ENCODE data around the gene MICAL2. TPM values are rescaled to one million over a fixed set of nuclear protein-coding genes. Genes with fewer than 3 reads are reported as not detected.

The MICAL2 gene
- total RNA-seq, 1 experiment from 2014 or later, result 151 TPM

GRCh38 chr11:12114193-12115033 lies 4.0 kb downstream of the MICAL2 start:
- H3K4me3 Mint-ChIP-seq (ENCODE audit: unreplicated experiment), result no peak overlapping the region
- no peaks in the 10 kb centered on the region for H3K27me3 Mint-ChIP-seq (ENCODE audit: insufficient read depth, unreplicated experiment)
- no peak for TF ChIP-seq CTCF (IDR thresholded peaks at IDR 0.05; ENCODE audit: unreplicated experiment)
- no peak for DNase-seq (ENCODE audit: unreplicated experiment)
- H3K4me1 Mint-ChIP-seq (ENCODE audit: insufficient read depth, unreplicated experiment), result peaks cover 34% of the 10 kb centered on the region
- H3K9me3 Mint-ChIP-seq (ENCODE audit: unreplicated experiment), result no peaks in the 10 kb centered on the region
- no peak overlapping the region for H3K27ac Mint-ChIP-seq (ENCODE audit: low read depth, unreplicated experiment)
- peaks cover 17% of the 10 kb centered on the region for H3K36me3 Mint-ChIP-seq (ENCODE audit: insufficient read depth, unreplicated experiment)
- CTCF ChIA-PET, result no interaction called here
- intact Hi-C loops (cut with micrococcal nuclease), result loop anchor here (5.0 kb wide), 1 partner anchor 182 kb away; no protein-coding TSS in a partner anchor
- BruUV-seq (replicated peaks), result no TSS peak
- POLR2A ChIA-PET, result interaction anchor here (0.9 to 7.2 kb wide), 2 partner anchors 10 to 48 kb away, joined by 4 to 79 read pairs; no protein-coding TSS in a partner anchor

- intact Hi-C loops (cut with micrococcal nuclease), result no loop called here
- no peak overlapping the region for H3K27ac Mint-ChIP-seq (ENCODE audit: low read depth, unreplicated experiment)
- POLR2A ChIA-PET, result interaction anchor here (0.7 to 0.8 kb wide), 2 partner anchors 37 to 866 kb away, joined by 3 read pairs; no protein-coding TSS in a partner anchor
Observed at GRCh38 chr11:12116425-12117032, 6.1 kb downstream of the MICAL2 start.

GRCh38 chr11:12117200-12117599 lies 6.8 kb downstream of the MICAL2 start:
- H3K4me3 Mint-ChIP-seq (ENCODE audit: unreplicated experiment), result no peak overlapping the region
- H3K9me3 Mint-ChIP-seq (ENCODE audit: unreplicated experiment), result no peaks in the 10 kb centered on the region
- TF ChIP-seq CTCF (IDR thresholded peaks at IDR 0.05; ENCODE audit: unreplicated experiment), result no peak
- H3K4me1 Mint-ChIP-seq (ENCODE audit: insufficient read depth, unreplicated experiment), result peaks cover 35% of the 10 kb centered on the region
- BruUV-seq (replicated peaks), result no TSS peak
- peaks cover 29% of the 10 kb centered on the region for H3K36me3 Mint-ChIP-seq (ENCODE audit: insufficient read depth, unreplicated experiment)
- no peak overlapping the region for H3K27ac Mint-ChIP-seq (ENCODE audit: low read depth, unreplicated experiment)
- intact Hi-C loops (cut with micrococcal nuclease), result no loop called here
- ChIA-PET POLR2A (interaction anchor here (0.6 to 1.2 kb wide), 4 partner anchors 51 to 866 kb away, joined by 3 to 4 read pairs (median 3); no protein-coding TSS in a partner anchor), CTCF (interaction anchor here (0.6 to 1.3 kb wide), 4 partner anchors 19 to 164 kb away, joined by 3 to 4 read pairs (median 4); no protein-coding TSS in a partner anchor)
- no peak for DNase-seq (ENCODE audit: unreplicated experiment)
- H3K27me3 Mint-ChIP-seq (ENCODE audit: insufficient read depth, unreplicated experiment), result no peaks in the 10 kb centered on the region

More at GRCh38 chr11:12116425-12117032, 6.1 kb downstream of the MICAL2 start:
- no peak for DNase-seq (ENCODE audit: unreplicated experiment)
- Mint-ChIP-seq H3K4me1 (ENCODE audit: insufficient read depth, unreplicated experiment) (peaks cover 34% of the 10 kb centered on the region), H3K4me3 (ENCODE audit: unreplicated experiment) (no peak overlapping the region), H3K27me3 (ENCODE audit: insufficient read depth, unreplicated experiment) (no peaks in the 10 kb centered on the region), H3K9me3 (ENCODE audit: unreplicated experiment) (no peaks in the 10 kb centered on the region), H3K36me3 (ENCODE audit: insufficient read depth, unreplicated experiment) (peaks cover 29% of the 10 kb centered on the region)
- BruUV-seq (replicated peaks), result no TSS peak
- no peak for TF ChIP-seq CTCF (IDR thresholded peaks at IDR 0.05; ENCODE audit: unreplicated experiment)
- CTCF ChIA-PET, result interaction anchor here (0.6 to 0.8 kb wide), 3 partner anchors 18 to 69 kb away, joined by 3 to 4 read pairs (median 4); no protein-coding TSS in a partner anchor

- POLR2A ChIA-PET, result interaction anchor here (0.6 to 1.2 kb wide), 3 partner anchors 51 to 72 kb away, joined by 3 to 4 read pairs (median 3); no protein-coding TSS in a partner anchor
- intact Hi-C loops (cut with micrococcal nuclease), result no loop called here
Observed at GRCh38 chr11:12117611-12118010, 7.2 kb downstream of the MICAL2 start.

More at GRCh38 chr11:12117611-12118010, 7.2 kb downstream of the MICAL2 start:
- Mint-ChIP-seq H3K4me3 (ENCODE audit: unreplicated experiment) (no peak overlapping the region), H3K4me1 (ENCODE audit: insufficient read depth, unreplicated experiment) (peaks cover 34% of the 10 kb centered on the region), H3K36me3 (ENCODE audit: insufficient read depth, unreplicated experiment) (peaks cover 26% of the 10 kb centered on the region), H3K27ac (ENCODE audit: low read depth, unreplicated experiment) (peak overlapping the region; percentile 44), H3K9me3 (ENCODE audit: unreplicated experiment) (no peaks in the 10 kb centered on the region), H3K27me3 (ENCODE audit: insufficient read depth, unreplicated experiment) (no peaks in the 10 kb centered on the region)
- DNase-seq (ENCODE audit: unreplicated experiment), result no peak
- no TSS peak for BruUV-seq (replicated peaks)
- CTCF ChIA-PET, result interaction anchor here (0.8 to 1.3 kb wide), 3 partner anchors 31 to 164 kb away, joined by 3 to 4 read pairs (median 3); no protein-coding TSS in a partner anchor
- no peak for TF ChIP-seq CTCF (IDR thresholded peaks at IDR 0.05; ENCODE audit: unreplicated experiment)

Measured in MCF 10A (cell line).